Astrocyte of the hippocampus (primary cell): ENCODE data around the gene WWC2.
"Not testable (repeated sequence)": the region's sequence is repeated elsewhere in the genome, so short reads cannot be mapped to it uniquely, and the experiment has no call there.

Source experiments
- DNase-seq: peaks from one replicate; pipeline ENCODE4 v3.0.0; 2011; ENCODE audit warnings: low read depth, low spot score

Gene WWC2

DNA sequence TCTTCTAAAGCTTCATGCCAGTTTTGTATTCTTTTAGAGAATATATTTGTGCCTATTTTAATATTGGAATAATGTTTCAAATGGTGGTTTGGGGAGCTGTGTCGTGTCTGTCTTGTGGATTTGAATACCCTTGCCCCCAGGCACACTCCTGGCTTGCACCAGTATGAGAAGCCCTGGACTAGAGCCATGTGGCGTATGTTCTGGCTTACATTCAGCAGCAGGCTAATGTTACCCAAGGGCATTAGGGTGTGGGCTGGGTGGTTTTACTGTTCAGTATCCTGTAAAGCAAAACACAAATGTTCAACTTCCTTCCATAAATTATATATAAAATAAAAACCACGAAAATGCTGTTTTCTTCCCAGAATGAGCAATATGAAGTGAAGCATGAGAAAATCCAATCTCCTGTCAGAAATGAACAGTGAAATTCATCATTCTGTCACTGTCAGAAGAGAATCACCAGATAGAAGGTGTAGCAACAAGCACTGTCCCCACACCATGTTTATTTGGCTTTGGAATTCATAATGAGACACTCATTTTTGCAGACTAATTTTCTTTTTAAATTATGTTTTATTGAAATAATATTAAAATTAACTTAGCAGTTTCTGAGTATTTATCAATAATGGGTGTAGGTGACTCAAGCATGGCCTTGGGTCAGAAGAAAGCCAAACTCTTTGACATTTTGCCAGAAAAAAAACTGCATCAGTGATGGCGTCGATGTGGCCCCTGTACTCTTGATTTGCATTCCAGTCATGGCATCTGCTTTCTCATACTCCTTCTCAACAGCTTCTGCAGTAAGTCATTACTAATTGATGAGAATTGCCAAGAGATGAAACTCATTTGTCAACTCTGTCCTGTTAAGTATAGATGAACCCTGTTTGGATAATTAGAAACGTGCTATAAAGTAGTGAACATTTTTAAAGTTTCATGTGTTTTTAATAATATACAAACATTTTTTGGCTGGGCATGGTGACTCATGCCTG, 43.8 kb downstream of the WWC2 start:
- DNase-seq, result peak; percentile 75

DNA sequence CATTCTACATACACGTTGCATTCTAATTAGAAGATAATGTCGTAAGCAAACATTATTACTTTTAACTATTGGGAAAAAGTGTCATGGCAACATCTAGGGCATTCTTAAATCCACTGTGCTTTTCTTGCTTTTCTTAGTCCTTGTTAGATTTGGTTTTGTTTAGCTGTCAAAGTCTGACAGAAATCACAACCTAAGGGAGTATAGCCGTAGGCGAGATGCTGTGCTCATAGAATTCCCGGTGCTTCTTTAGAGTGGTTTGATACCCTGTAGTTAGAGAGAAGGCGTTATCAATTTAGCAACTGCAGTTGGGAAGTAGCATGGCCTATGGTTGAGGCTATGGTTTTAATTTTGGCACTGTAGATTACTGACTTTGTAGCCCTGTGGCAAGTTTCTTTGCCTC, 45.7 kb downstream of the WWC2 start:
- no peak for DNase-seq

- no peak for DNase-seq
Observed at GRCh38 chr4:183145773-183146172, 46.7 kb downstream of the WWC2 start.

DNA sequence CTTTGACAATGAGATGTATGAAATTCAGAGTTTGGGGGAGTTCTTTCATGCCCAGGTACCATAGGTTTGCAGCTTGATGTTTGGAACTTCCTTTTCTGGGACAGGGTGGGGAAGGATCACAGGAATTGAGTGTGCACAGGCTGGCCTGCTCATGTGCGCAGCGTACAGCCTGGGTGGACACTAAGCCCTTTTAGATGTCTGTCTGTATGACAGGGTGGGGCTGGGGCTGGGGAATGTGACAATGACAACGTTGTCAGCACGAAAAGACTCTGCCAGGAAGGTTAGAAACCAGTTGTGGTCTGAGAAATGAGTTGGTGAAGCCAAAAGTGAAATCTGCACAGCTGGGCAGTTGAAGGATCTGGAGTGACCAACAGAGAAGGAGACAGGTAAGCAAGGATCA, 47.4 kb downstream of the WWC2 start:
- DNase-seq, result no peak

GRCh38 chr4:183147196-183147595, 48.1 kb downstream of the WWC2 start:
- DNase-seq, result no peak

DNA sequence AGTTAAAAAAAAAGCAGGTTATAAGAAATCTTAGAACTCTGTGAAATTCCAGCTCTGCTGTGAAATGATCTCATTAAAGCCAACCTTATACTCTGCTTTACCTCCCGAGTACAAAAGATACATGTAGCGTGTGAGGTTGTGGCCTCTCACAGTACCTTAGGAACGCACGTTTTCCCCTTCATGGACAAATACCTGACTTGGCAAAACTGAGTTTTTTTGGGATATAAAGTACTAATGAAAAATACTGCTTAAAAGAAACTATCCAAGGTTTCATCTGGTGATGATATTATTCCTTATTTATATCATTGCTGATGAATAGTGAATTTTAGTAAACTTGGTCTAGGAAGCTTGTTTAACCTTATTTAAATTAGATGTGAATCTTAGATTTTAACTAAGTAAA, 48.9 kb downstream of the WWC2 start:
- DNase-seq, result no peak

DNA sequence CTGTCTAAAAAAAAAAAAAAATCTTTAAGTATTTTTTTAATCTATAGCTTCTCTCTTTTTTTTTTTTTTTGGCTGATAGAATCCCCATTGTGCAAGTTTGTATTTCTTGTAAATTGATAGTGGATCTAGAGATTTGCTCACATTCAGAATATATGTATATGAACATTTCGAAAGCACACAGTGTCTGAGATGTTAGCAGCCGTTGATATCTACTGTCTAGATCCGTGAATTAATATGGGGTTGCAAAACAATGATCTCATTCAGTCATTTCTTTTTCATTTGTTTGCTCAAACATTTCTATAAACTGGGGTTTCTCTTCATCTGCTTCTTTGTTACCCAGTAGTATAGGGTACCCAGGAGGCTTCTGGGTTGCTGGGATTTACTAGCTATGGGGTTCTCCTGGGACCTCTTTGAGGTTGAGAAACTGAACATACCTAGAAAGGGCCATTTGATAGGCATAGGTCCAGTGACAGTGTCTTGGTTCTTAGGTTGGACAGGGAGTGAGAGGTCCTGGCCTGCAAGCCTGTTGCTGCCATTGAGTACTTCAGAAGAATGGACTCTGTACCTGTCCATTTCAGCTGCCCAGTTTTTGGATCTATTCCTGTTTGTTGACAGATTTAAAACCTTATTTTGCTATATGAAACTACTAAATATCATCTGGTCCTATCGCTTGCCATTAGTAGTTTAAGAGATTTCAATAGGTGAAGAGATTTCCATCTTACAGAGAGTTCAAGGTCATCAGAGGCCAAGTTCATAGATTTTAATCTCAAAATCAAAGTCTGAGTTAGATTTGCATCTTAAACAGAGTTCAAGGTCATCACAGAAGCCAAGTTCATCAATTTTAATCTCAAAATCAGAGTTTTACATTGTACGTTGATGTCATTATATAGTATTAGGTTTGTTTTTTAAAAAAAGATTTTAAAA, 50.8 kb downstream of the WWC2 start:
- DNase-seq, result no peak

DNA sequence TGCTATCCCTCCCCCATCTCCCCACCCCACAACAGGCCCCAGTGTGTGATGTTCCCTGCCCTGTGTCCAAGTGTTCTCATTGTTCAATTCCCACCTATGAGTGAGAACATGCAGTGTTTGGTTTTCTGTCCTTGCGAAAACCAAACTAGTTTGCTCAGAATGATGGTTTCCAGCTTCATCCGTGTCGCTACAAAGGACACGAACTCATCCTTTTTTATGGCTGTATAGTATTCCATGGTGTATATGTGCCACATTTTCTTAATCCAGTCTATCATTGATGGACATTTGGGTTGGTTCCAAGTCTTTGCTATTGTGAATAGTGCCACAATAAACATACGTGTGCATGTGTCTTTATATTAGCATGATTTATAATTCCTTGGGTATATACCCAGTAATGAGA, 51.6 kb downstream of the WWC2 start:
- not testable (repeated sequence) for DNase-seq

- DNase-seq, result not testable (repeated sequence)
Observed at GRCh38 chr4:183152232-183152631, 53.2 kb downstream of the WWC2 start.

DNA sequence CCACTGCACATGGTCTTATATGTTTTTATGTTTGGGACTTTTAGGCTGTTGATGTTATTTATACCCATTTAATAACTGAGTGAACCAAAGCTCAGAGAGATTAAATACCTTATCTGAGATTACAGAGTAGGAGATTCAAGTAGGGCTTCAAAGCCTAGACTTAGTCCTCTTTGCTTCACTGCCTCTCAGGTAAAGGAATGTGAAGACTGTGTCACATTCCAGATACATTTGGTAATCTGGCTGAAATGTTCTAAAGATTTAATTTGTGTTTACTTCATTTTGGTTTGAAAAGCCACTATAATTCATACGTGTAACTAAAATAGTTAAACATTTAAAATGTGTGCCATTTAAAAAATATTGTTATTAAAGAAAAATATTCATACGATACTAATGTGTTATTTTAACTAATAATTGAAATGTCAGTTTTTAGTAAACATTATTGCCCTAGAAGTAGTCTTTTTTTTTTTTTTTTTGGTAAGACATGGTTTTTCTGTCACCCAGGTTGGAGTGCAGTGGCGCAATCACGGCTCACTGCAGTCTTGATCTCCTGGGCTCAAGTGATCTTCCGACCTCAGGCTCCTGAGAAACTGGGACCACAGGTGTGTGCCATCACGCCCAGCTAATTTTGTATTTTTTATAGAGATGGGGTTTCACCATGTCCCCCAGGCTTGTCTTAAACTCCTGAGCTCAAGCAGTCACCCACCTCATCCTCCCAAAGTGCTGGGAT, 54.3 kb downstream of the WWC2 start:
- DNase-seq, result no peak

- peak; percentile 44 for DNase-seq
Observed at GRCh38 chr4:183154701-183155391, 55.8 kb downstream of the WWC2 start.

GRCh38 chr4:183155450-183156184, 56.6 kb downstream of the WWC2 start:
- DNase-seq, result no peak

DNA sequence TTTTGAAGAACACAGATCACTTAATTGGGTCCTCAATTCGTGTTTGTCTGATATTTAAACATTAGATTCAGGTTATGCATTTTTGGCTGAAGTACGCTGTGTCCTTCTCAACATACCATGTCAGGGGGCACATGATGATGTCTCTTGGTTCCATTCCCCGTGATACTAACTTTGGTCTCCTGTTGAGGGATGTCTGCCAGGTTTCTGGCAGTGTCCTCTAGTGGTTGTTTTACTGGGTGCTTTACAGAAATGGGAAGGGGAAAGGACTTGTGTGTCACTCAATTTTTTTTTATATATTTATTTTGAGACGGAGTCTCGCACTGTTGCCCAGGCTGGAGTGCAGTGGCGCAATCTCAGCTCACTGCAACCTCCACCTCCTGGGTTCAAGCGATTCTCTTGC, 58.2 kb downstream of the WWC2 start:
- DNase-seq, result no peak

GRCh38 chr4:183158062-183158461, 59.0 kb downstream of the WWC2 start:
- no peak for DNase-seq

GRCh38 chr4:183161630-183162029, 62.6 kb downstream of the WWC2 start:
- DNase-seq, result no peak

GRCh38 chr4:183163135-183163534, 64.1 kb downstream of the WWC2 start:
- DNase-seq, result no peak

DNA sequence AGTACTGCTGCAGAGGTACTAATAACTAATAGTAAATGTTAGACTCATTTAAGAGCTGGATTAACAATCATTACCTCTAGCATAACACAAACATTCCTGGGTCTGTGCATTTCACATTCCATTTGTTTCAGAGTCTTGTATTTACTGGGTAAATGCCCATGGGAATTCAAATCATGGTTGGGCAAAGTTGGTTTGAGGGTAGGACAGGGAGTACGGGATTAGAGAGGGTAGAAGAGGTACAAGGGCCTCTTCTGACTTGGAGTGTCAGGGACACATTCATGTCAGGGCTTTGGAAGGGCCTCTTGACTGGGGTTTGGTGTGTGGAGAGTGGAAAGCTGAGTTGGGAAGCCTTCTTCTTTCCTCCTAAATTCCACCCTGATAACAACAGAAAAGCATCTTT, 65.9 kb downstream of the WWC2 start:
- peak; percentile 50 for DNase-seq

DNA sequence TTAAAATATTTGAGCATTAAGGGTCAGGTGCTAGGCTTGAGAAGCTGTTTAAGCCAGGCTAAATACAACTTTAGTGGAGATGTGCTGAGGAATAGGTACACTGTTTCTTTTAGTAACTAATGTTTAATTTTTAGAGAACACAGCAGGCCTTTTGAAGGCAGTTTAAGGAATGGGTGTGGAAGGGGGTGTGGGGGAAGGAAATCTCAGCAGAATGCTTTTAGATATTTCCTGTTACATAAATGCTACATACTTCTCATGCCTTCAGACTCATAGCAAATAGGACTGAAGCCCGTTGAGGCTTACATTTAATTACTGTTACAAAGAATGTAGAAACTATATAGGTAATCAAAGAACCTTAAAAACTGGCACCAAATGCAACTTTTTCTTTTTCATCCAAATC, 66.3 kb downstream of the WWC2 start:
- DNase-seq, result peak; percentile 27

DNA sequence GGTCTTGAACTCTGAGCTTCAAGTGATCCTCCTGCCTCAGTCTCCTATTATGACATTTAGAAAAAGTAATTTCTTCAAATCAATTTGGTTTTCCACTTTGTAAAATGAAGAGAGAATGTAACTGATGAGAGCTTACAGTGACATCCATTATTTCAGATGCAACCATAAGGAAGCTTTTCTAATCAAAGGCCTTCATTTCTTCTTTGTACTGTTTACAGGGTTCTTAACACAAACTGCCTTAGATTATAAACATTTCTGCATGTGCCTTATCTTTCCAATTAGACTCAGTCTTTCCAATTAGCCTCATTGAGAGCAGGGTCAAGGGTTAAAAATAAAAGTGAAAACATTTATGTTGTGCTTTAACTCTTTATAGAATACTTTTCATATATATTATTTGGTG, 71.8 kb downstream of the WWC2 start:
- DNase-seq, result no peak

DNA sequence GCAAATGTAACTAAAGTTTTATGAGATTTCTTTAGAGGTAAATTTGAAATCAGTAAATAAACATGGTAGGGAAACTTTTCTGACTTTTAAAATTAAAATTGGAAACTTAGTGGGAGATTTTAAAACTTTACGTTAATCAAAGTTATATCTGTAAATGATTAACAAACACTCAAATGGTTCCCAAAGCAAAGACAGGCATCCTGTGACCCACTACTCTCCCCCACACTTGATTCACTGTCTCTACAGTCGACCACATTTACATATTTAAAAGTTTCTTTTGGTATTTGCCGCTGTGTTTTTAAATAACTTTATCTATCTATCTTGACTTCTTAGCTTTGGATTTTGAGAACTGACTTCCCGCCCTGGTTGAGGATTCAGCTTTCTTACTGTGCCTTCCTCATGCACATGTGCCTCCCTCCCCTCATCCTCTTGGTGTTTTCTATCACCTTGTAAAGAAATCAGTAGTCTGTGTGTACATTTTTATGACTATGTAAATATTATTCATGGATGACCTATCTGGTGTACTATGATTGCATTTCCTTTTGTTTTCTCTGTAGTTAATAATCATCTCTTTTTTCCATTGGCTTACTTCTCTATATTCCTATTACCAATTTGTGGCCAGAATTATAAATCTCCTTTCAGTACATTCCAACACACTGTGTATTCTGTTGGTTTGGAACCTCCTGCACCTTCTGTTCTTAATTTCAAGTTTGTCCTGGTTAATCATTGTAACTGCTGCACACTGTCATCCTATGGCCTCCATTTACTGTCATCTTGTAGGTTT, 72.6 kb downstream of the WWC2 start:
- no peak for DNase-seq
